ENCODE data around the gene MICB.

DNA sequence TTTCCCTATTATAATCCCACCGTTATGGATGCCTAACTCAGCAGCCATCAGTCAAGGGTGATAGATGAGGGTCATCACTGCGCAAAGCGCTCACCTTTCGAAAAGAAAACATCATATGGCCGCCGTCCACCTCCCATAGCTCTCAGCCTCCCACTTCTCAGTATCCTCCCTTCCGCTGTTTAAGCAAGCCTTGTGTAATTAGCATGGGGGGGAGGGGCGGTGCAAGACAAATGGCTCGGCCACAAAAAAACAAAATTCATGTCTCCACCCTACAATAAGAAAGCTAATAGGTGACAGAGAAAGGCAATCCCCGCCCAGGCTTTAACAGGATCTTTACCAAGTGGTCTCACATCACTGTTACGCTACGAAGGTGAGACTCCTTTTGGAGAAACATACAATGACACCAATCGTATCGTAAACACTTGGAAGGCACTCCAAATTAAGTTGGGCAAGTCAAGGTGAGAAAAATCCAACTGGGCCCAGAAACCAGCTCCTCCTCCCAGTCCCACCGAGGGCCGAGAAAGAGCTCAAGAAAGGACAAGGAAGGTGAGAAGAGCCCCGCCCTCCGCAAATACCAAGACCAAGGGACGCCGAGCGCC, 43.2 kb downstream of the MICB start:
- TF ChIP-seq, protein P1, sequence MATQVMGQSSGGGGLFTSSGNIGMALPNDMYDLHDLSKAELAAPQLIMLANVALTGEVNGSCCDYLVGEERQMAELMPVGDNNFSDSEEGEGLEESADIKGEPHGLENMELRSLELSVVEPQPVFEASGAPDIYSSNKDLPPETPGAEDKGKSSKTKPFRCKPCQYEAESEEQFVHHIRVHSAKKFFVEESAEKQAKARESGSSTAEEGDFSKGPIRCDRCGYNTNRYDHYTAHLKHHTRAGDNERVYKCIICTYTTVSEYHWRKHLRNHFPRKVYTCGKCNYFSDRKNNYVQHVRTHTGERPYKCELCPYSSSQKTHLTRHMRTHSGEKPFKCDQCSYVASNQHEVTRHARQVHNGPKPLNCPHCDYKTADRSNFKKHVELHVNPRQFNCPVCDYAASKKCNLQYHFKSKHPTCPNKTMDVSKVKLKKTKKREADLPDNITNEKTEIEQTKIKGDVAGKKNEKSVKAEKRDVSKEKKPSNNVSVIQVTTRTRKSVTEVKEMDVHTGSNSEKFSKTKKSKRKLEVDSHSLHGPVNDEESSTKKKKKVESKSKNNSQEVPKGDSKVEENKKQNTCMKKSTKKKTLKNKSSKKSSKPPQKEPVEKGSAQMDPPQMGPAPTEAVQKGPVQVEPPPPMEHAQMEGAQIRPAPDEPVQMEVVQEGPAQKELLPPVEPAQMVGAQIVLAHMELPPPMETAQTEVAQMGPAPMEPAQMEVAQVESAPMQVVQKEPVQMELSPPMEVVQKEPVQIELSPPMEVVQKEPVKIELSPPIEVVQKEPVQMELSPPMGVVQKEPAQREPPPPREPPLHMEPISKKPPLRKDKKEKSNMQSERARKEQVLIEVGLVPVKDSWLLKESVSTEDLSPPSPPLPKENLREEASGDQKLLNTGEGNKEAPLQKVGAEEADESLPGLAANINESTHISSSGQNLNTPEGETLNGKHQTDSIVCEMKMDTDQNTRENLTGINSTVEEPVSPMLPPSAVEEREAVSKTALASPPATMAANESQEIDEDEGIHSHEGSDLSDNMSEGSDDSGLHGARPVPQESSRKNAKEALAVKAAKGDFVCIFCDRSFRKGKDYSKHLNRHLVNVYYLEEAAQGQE (IDR thresholded peaks at IDR 0.05; ENCODE audit: insufficient read depth in 1 of 2, low read depth in 2 of 2, low read length in 1 of 2): no peak
- TF ChIP-seq CTCF (IDR thresholded peaks at IDR 0.05) (no peak), TCF7L2 (IDR thresholded peaks at IDR 0.05; ENCODE audit: low read depth, low read length) (no peak; the same call in 1 of the 2 replicates)
